Fibroblast of skin of right quadriceps (primary cell): Measurements from ENCODE around the gene MOG.

ENCODE experiments used
- DNase-seq: peaks from one replicate; pipeline ENCODE4 v3.0.0-alpha.2; 2013

MOG gene

GRCh38 chr6:29678114-29678513 is 21.2 kb downstream of the MOG start:
- DNase-seq: no peak

GRCh38 chr6:29679962-29680361 is 23.1 kb downstream of the MOG start:
- DNase-seq: no peak

- DNase-seq: no peak
Measured at GRCh38 chr6:29680416-29680815, 23.5 kb downstream of the MOG start.

GRCh38 chr6:29680904-29681303 is 24.0 kb downstream of the MOG start, which contains the start of gene ZFP57:
ZFP57 (minus strand) TSS chr6:29681152; CDS start chr6:29677003, 4,149 bp downstream.
- no peak for DNase-seq

- no peak for DNase-seq
Measured at GRCh38 chr6:29681811-29682210, 24.9 kb downstream of the MOG start.

- DNase-seq: no peak
Measured at GRCh38 chr6:29685718-29686326, 28.9 kb downstream of the MOG start.

GRCh38 chr6:29694637-29695036 is 37.7 kb downstream of the MOG start:
- DNase-seq: no peak

- DNase-seq: no peak
Measured at GRCh38 chr6:29696147-29697125, 39.5 kb downstream of the MOG start.

GRCh38 chr6:29702519-29703103 is 45.7 kb downstream of the MOG start:
- no peak for DNase-seq

GRCh38 chr6:29705389-29706231 is 48.7 kb downstream of the MOG start:
- DNase-seq: peak; percentile 45

GRCh38 chr6:29708432-29709179 is 51.7 kb downstream of the MOG start:
- DNase-seq: no peak

GRCh38 chr6:29709188-29709587 is 52.3 kb downstream of the MOG start:
- DNase-seq: no peak

GRCh38 chr6:29710281-29710941 is 53.5 kb downstream of the MOG start:
- DNase-seq: no peak

GRCh38 chr6:29720863-29721262 is 64.0 kb downstream of the MOG start:
- DNase-seq: no peak
